ENCODE data around the gene HOXA5. TPM values are rescaled to one million over a fixed set of nuclear protein-coding genes. Genes with fewer than 3 reads are reported as not detected.

The HOXA5 gene
- total RNA-seq, 2 donors from 2014 or later: 0.99 to 2.6 TPM

GRCh38 chr7:27163288-27164044 is 20.0 kb upstream of the HOXA5 start:
- WGBS, 2 donors: 34 to 44% methylated on average over 24 of the region's 24 CpGs
- ATAC-seq (no peak), DNase-seq (no peak)
- H3K27ac ChIP-seq: no peak overlapping the region
- TF ChIP-seq CTCF (IDR thresholded peaks at IDR 0.05) (no peak), POLR2A (IDR thresholded peaks at IDR 0.05) (no peak)
- H3K4me1 ChIP-seq: peaks cover 22% of the 10 kb centered on the region
- H3K27me3 ChIP-seq: peaks cover 0 to 68% of the 10 kb centered on the region in 2 donors
- no peaks in the 10 kb centered on the region for H3K36me3 ChIP-seq (replicated peaks in 1 of 2; ENCODE audit: insufficient read depth in 1 of 2, low read depth in 2 of 2)
- intact Hi-C loops (cut with DNase I): loop anchor here (10.0 kb wide), 1 partner anchor 309 kb away; no protein-coding TSS in a partner anchor
- no peaks in the 10 kb centered on the region for H3K9me3 ChIP-seq
- H3K4me3 ChIP-seq: no peak overlapping the region

- intact Hi-C loops (cut with DNase I): loop anchor here (10.0 kb wide), 1 partner anchor 308 kb away; no protein-coding TSS in a partner anchor
- DNase-seq: no peak
- H3K4me3 ChIP-seq: no peak overlapping the region
- TF ChIP-seq POLR2A (IDR thresholded peaks at IDR 0.05) (no peak), CTCF (IDR thresholded peaks at IDR 0.05) (no peak)
- 51 to 63% methylated on average over 7 of the region's 7 CpGs for WGBS, 2 donors
- H3K36me3 ChIP-seq (replicated peaks in 1 of 2; ENCODE audit: insufficient read depth in 1 of 2, low read depth in 2 of 2): no peaks in the 10 kb centered on the region
- no peak for ATAC-seq
- H3K27me3 ChIP-seq: peaks cover 0 to 69% of the 10 kb centered on the region in 2 donors
- peaks cover 22% of the 10 kb centered on the region for H3K4me1 ChIP-seq
- no peaks in the 10 kb centered on the region for H3K9me3 ChIP-seq
- H3K27ac ChIP-seq: no peak overlapping the region
Observed at GRCh38 chr7:27162561-27163287, 19.2 kb upstream of the HOXA5 start.

GRCh38 chr7:27161721-27162560 is 18.5 kb upstream of the HOXA5 start:
- peaks cover 0 to 64% of the 10 kb centered on the region in 2 donors for H3K27me3 ChIP-seq
- WGBS, 2 donors: 26 to 33% methylated on average over 24 to 30 of the region's 30 CpGs
- H3K27ac ChIP-seq: no peak overlapping the region
- H3K36me3 ChIP-seq (replicated peaks in 1 of 2; ENCODE audit: insufficient read depth in 1 of 2, low read depth in 2 of 2): no peaks in the 10 kb centered on the region
- H3K4me3 ChIP-seq: no peak overlapping the region
- intact Hi-C loops (cut with DNase I): loop anchor here (10.0 kb wide), 1 partner anchor 307 kb away; no protein-coding TSS in a partner anchor
- peaks cover 22% of the 10 kb centered on the region for H3K4me1 ChIP-seq
- ATAC-seq: no peak
- DNase-seq: peak in 1 of 4 donors; percentile 9
- TF ChIP-seq POLR2A (IDR thresholded peaks at IDR 0.05) (no peak), CTCF (IDR thresholded peaks at IDR 0.05) (no peak)
- H3K9me3 ChIP-seq: no peaks in the 10 kb centered on the region

GRCh38 chr7:27161214-27161720 is 17.8 kb upstream of the HOXA5 start:
- DNase-seq: peak in 2 of 4 donors; percentile 11 to 53
- intact Hi-C loops (cut with DNase I): loop anchor here (10.0 kb wide), 1 partner anchor 306 kb away; no protein-coding TSS in a partner anchor
- WGBS, 2 donors: 7 to 10% methylated on average over 13 to 25 of the region's 27 CpGs
- peak in 1 of 7 experiments; percentile 24 for TF ChIP-seq CTCF (IDR thresholded peaks at IDR 0.05)
- TF ChIP-seq POLR2A (IDR thresholded peaks at IDR 0.05): no peak
- Histone ChIP-seq H3K9me3 (no peaks in the 10 kb centered on the region), H3K27me3 (peaks cover 0 to 64% of the 10 kb centered on the region in 2 donors), H3K36me3 (replicated peaks in 1 of 2; ENCODE audit: insufficient read depth in 1 of 2, low read depth in 2 of 2) (no peaks in the 10 kb centered on the region), H3K27ac (no peak overlapping the region), H3K4me3 (peak overlapping the region in 1 of 2 donors; percentile 44), H3K4me1 (peaks cover 26% of the 10 kb centered on the region)
- no peak for ATAC-seq
